Endodermal cell (in vitro differentiated cells): ENCODE measurements around the gene RRAD. TPM values are rescaled to one million over a fixed set of nuclear protein-coding genes. Genes with fewer than 3 reads are reported as not detected.

Experiments used
- DNase-seq: peaks from one replicate; pipeline ENCODE4 v3.0.0-alpha.2; 2017
- H3K27ac ChIP-seq: 2 replicates; pipeline ENCODE4 v1.5.1; 2013; ENCODE audit warnings: mild to moderate bottlenecking, low read depth, low read length, moderate library complexity
- H3K27me3 ChIP-seq: 2 replicates; pipeline ENCODE4 v1.6.1; 2013; ENCODE audit warnings: mild to moderate bottlenecking, low read length, moderate library complexity; ENCODE audit not compliant: insufficient read depth, control insufficient read depth, poor library complexity, severe bottlenecking
- H3K36me3 ChIP-seq: 2 replicates; pipeline ENCODE4 v1.7.0; 2013; ENCODE audit warnings: mild to moderate bottlenecking, low read length, moderate library complexity; ENCODE audit not compliant: control insufficient read depth, insufficient read depth
- H3K4me1 ChIP-seq: one replicate; pipeline ENCODE4 v1.7.0; 2013; ENCODE audit warnings: low read length; ENCODE audit not compliant: control insufficient read depth, insufficient read depth
- H3K4me3 ChIP-seq: 2 replicates; pipeline ENCODE4 v1.5.1; 2013; ENCODE audit warnings: mild to moderate bottlenecking, low read length, moderate library complexity
- H3K9ac ChIP-seq: 2 replicates; pipeline ENCODE4 v1.6.1; 2013; ENCODE audit warnings: mild to moderate bottlenecking, low read length, moderate library complexity; ENCODE audit not compliant: poor library complexity, severe bottlenecking; ENCODE audit errors: extremely low read depth
- H3K9me3 ChIP-seq: 2 replicates; pipeline ENCODE4 v1.6.1; 2013; ENCODE audit warnings: mild to moderate bottlenecking, low read length, moderate library complexity; ENCODE audit not compliant: control insufficient read depth
- H3K27ac Mint-ChIP-seq: 2 replicates; pipeline ENCODE4 v1.8.0; 2020; ENCODE audit warnings: mixed read lengths
- H3K27me3 Mint-ChIP-seq: 2 replicates; pipeline ENCODE4 v1.8.0; 2021; ENCODE audit warnings: mild to moderate bottlenecking, mixed read lengths; ENCODE audit not compliant: insufficient read depth
- H3K36me3 Mint-ChIP-seq: 2 replicates; pipeline ENCODE4 v1.8.0; 2020; ENCODE audit warnings: low read depth, mixed read lengths
- H3K4me1 Mint-ChIP-seq: 2 replicates; pipeline ENCODE4 v1.8.0; 2020; ENCODE audit warnings: mixed read lengths
- H3K4me3 Mint-ChIP-seq: 2 replicates; pipeline ENCODE4 v1.8.0; 2020; ENCODE audit warnings: mild to moderate bottlenecking, moderate library complexity, mixed read lengths
- H3K9me3 Mint-ChIP-seq: 2 replicates; pipeline ENCODE4 v1.8.0; 2020; ENCODE audit warnings: mild to moderate bottlenecking, mixed read lengths
- WGBS, 2 experiments: methylation state at CpG; one replicate each; pipeline versions ENCODE4 v1.1.5 to v1.1.7; 2013; ENCODE audit warnings: missing lambda C conversion rate in 2 of 2, mixed read lengths in 1 of 2; ENCODE audit not compliant: insufficient coverage in 1 of 2, insufficient read length in 1 of 2; 5-methylcytosine and 5-hydroxymethylcytosine counted together
- total RNA-seq, 2 donors: library from RNA; stranded (reverse); fragmentation: NEBNext Ultra II Directional in 1 of 2; extraction: Animal tissue kit (Norgen Biotek cat#: 25700) in 1 of 2; gene quantifications; 2 replicates in 1 of 2; 3 replicates in 1 of 2; pipeline ENCODE4 v1.2.1, GENCODE V29; 2021
- TF ChIP-seq, protein P1 (sequence below): fragments of 200-600 bp; sonication (generic); conservative IDR thresholded peaks from 2 replicates; pipeline ENCODE4 v1.5.0; 2021; ENCODE audit warnings: antibody characterized with exemption, mild to moderate bottlenecking

Gene RRAD
- total RNA-seq, 2 donors from 2014 or later, result 0.55 TPM; not detected in 1

DNA sequence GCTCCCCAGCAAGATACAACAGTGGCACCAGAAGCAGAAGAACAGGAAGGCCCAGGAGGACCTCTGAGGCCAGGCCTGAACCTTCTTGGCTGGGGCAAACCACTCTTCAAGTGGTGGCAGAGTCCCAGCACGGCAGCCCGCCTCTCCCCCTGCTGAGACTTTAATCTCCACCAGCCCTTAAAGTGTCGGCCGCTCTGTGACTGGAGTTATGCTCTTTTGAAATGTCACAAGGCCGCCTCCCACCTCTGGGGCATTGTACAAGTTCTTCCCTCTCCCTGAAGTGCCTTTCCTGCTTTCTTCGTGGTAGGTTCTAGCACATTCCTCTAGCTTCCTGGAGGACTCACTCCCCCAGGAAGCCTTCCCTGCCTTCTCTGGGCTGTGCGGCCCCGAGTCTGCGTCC lies 47.6 kb upstream of the RRAD start:
- no peaks in the 10 kb centered on the region for H3K4me1 ChIP-seq
- Mint-ChIP-seq H3K36me3 (no peaks in the 10 kb centered on the region), H3K27me3 (peaks cover 1% of the 10 kb centered on the region), H3K9me3 (peaks cover 9% of the 10 kb centered on the region), H3K4me3 (no peak overlapping the region), H3K27ac (no peak overlapping the region), H3K4me1 (no peaks in the 10 kb centered on the region)
- TF ChIP-seq, protein P1, sequence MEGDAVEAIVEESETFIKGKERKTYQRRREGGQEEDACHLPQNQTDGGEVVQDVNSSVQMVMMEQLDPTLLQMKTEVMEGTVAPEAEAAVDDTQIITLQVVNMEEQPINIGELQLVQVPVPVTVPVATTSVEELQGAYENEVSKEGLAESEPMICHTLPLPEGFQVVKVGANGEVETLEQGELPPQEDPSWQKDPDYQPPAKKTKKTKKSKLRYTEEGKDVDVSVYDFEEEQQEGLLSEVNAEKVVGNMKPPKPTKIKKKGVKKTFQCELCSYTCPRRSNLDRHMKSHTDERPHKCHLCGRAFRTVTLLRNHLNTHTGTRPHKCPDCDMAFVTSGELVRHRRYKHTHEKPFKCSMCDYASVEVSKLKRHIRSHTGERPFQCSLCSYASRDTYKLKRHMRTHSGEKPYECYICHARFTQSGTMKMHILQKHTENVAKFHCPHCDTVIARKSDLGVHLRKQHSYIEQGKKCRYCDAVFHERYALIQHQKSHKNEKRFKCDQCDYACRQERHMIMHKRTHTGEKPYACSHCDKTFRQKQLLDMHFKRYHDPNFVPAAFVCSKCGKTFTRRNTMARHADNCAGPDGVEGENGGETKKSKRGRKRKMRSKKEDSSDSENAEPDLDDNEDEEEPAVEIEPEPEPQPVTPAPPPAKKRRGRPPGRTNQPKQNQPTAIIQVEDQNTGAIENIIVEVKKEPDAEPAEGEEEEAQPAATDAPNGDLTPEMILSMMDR, result no peak
- no peak overlapping the region for H3K27ac ChIP-seq
- WGBS, 2 experiments, result 75 to 83% methylated on average over 8 to 9 of the region's 9 CpGs
- no peaks in the 10 kb centered on the region for H3K36me3 ChIP-seq
- H3K9ac ChIP-seq, result no peak overlapping the region
- no peaks in the 10 kb centered on the region for H3K27me3 ChIP-seq
- DNase-seq, result peak; percentile 61
- no peak overlapping the region for H3K4me3 ChIP-seq
- no peaks in the 10 kb centered on the region for H3K9me3 ChIP-seq

DNA sequence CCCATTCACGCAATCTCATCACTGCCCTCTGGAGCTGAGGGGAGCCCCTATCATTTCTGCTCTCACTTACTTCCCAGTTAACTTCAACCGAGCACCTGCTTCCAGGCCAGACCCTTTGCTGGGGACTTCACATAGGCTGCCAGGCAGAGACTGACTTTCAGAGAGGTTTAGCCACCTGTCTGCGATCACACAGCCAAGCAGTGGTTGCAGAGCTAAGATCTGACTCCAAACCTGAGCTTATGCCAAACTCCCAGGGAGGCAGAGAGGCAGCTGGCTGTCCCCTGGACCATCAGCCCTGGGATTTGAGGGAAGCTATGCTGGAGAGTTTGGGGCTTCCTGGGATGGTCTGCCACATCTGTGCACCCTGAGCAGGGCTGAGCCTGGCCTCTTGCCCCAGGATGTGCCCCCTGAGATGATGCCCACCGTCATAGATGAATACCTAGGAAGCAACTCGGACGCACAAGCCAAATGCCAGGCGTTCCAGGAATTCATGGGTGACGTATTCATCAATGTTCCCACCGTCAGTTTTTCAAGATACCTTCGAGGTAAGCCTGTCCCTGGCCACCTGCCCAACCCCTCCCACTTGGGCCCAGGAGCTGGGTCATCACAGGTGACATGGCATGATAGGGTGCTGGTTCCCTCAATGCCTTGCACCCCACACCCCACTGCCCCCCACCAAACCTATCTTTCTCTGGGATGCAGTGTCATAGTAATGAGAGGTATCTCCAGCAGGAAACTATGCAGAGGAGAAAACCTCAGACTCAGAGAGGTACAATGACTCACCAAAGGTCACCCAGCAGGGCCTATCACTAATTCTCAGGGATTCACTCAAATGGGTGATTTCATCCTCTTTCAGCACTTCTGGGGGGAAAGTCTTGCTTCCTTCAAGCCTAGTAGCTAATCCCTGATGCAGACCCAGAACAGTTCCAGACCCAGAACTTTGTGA lies 45.7 kb upstream of the RRAD start:
- no peaks in the 10 kb centered on the region for H3K36me3 ChIP-seq
- no peaks in the 10 kb centered on the region for H3K4me1 Mint-ChIP-seq
- no peaks in the 10 kb centered on the region for H3K27me3 ChIP-seq
- no peak overlapping the region for H3K9ac ChIP-seq
- H3K4me3 ChIP-seq, result no peak overlapping the region
- H3K9me3 ChIP-seq, result no peaks in the 10 kb centered on the region
- no peaks in the 10 kb centered on the region for H3K27me3 Mint-ChIP-seq
- no peak overlapping the region for H3K4me3 Mint-ChIP-seq
- H3K4me1 ChIP-seq, result no peaks in the 10 kb centered on the region
- H3K27ac ChIP-seq, result no peak overlapping the region
- peaks cover 9% of the 10 kb centered on the region for H3K9me3 Mint-ChIP-seq
- WGBS, 2 experiments, result 88 to 89% methylated on average over 7 to 10 of the region's 10 CpGs
- no peak for DNase-seq
- no peak overlapping the region for H3K27ac Mint-ChIP-seq
- TF ChIP-seq, protein P1, result no peak
- H3K36me3 Mint-ChIP-seq, result no peaks in the 10 kb centered on the region

DNA sequence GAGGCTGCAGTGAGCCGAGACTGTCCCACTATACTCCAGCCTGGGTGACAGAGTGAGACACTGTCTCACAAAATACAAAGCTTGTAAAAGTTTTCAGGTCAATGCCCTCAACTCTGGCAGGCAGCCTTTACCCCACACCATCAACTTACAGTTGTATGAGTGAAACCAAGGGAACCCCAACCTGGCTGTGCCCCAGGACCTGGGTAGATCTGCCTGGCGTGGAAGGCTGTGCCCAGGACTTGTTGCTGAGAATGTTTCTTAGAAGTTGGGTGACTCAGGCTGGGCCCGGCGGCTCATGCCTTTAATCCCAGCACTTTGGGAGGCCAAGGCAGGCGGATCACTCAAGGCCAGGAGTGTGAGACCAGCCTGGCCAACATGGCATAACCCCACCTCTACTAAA lies 43.5 kb upstream of the RRAD start:
- no peak overlapping the region for H3K4me3 ChIP-seq
- no peak overlapping the region for H3K9ac ChIP-seq
- H3K4me1 Mint-ChIP-seq, result no peaks in the 10 kb centered on the region
- H3K36me3 Mint-ChIP-seq, result no peaks in the 10 kb centered on the region
- no peaks in the 10 kb centered on the region for H3K36me3 ChIP-seq
- no peaks in the 10 kb centered on the region for H3K27me3 ChIP-seq
- H3K4me1 ChIP-seq, result no peaks in the 10 kb centered on the region
- TF ChIP-seq, protein P1, result no peak
- H3K9me3 ChIP-seq, result no peaks in the 10 kb centered on the region
- no peak overlapping the region for H3K4me3 Mint-ChIP-seq
- peaks cover 10% of the 10 kb centered on the region for H3K27me3 Mint-ChIP-seq
- H3K9me3 Mint-ChIP-seq, result no peaks in the 10 kb centered on the region
- no peak overlapping the region for H3K27ac ChIP-seq
- H3K27ac Mint-ChIP-seq, result no peak overlapping the region
- WGBS, 2 experiments, result 83 to 87% methylated on average over 4 to 5 of the region's 5 CpGs
- DNase-seq, result no peak
